IPS-11a (cell line): ENCODE data around the gene DCLK2.

Source experiments
- H3K4me3 ChIP-seq: one replicate; pipeline ENCODE4 v1.5.1; 2013; ENCODE audit warnings: low read depth, low read length, control low read depth

The DCLK2 gene

GRCh38 chr4:150234246-150234645 lies 156.0 kb downstream of the DCLK2 start:
- no peak overlapping the region for H3K4me3 ChIP-seq

- H3K4me3 ChIP-seq, result no peak overlapping the region
These were observed 157.1 kb downstream of the DCLK2 start for GRCh38 chr4:150235317-150235716.

GRCh38 chr4:150235808-150236271 lies 157.6 kb downstream of the DCLK2 start:
- H3K4me3 ChIP-seq, result no peak overlapping the region

DNA sequence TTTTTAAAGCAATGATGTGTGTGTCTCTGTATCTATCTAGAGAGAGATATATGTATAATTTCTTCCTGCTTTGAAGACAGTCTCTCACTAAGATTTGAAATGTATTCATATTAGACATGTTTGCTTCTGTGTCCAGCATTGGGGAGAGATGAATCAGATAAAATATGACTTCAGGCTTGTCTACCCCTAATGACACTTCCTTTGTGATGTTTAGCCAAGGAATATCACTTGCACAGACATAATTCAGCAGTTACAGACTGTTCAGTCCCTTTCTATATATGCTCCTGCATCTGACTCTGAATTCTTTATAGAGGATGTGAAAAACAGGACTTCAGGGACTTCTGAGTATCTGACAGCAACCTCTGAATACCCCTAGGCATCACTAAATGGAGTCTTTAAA lies 158.4 kb downstream of the DCLK2 start:
- H3K4me3 ChIP-seq, result no peak overlapping the region

GRCh38 chr4:150237110-150237872 lies 159.0 kb downstream of the DCLK2 start:
- no peak overlapping the region for H3K4me3 ChIP-seq

- H3K4me3 ChIP-seq, result no peak overlapping the region
These were observed 160.3 kb downstream of the DCLK2 start for GRCh38 chr4:150238591-150238990.

GRCh38 chr4:150240011-150240410 lies 161.8 kb downstream of the DCLK2 start:
- H3K4me3 ChIP-seq, result no peak overlapping the region

DNA sequence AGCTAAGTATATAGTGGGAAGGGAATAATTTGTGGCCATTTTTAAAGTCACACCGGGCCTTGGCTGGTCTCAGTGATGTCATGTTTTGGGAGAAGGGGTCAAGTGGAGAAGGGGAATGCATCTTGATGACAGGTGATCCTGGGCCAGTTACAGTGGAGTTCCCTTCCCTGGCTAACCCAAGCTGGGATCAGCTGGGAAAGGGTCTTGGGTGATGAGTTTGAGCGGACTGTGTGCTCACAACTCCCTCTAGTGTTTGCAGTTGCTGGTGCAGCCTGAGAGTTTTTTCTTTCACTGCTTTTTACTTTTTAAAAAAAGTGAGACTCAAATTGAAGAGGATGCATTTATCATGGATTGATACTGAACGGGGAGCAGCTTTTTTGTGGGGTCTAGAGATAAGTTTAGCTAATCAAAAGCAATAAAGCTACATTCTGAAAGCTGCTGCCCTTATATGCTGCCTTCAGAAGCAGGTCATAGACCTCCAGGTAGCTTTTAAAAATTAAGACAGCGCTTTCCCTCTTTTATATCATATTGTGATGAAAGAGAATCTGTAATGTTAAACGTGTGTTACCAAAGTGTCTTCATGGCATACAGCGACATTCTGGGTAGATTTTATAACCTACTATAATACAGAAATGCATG lies 164.7 kb downstream of the DCLK2 start:
- no peak overlapping the region for H3K4me3 ChIP-seq

DNA sequence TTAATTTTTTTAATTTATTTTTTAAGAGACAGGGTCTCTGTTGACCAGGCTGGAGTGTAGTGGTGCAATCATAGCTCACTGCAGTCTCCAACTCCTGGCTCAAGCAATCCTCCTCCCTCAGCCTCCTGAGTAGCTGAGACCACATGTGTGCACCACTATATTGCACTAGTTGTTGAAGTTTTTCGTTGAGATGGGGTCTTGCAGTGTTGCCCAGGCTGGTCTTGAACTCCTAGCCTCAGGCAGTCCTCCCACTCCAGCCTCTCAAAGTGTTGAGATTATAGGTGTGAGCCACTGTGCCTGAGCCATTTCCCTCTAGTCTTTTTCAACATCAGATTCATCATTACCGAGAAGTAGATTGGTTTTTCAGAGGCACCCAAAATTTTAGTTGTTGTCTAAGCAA lies 165.7 kb downstream of the DCLK2 start:
- no peak overlapping the region for H3K4me3 ChIP-seq

DNA sequence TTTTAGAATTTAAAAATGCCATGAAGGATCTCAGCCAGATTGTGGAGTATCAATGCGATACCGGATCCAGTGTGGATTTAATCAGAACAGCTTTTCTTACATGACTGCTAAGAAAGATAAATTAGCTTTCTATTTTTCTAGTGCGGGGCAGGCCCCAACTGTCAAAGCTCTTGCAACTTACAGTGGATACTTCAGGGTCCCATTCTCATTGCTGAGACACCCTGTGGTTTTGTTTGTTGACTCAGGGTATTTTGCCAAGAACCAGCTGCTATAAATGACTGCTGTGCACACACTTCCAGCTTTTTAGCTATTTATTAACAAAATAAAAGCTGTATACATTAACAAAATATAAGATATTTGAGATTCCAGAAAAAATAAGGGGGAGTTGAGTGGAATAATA lies 166.4 kb downstream of the DCLK2 start:
- H3K4me3 ChIP-seq, result no peak overlapping the region

- H3K4me3 ChIP-seq, result no peak overlapping the region
These were observed 168.9 kb downstream of the DCLK2 start for GRCh38 chr4:150247184-150247583.

- H3K4me3 ChIP-seq, result no peak overlapping the region
These were observed 169.9 kb downstream of the DCLK2 start for GRCh38 chr4:150248181-150248580.

DNA sequence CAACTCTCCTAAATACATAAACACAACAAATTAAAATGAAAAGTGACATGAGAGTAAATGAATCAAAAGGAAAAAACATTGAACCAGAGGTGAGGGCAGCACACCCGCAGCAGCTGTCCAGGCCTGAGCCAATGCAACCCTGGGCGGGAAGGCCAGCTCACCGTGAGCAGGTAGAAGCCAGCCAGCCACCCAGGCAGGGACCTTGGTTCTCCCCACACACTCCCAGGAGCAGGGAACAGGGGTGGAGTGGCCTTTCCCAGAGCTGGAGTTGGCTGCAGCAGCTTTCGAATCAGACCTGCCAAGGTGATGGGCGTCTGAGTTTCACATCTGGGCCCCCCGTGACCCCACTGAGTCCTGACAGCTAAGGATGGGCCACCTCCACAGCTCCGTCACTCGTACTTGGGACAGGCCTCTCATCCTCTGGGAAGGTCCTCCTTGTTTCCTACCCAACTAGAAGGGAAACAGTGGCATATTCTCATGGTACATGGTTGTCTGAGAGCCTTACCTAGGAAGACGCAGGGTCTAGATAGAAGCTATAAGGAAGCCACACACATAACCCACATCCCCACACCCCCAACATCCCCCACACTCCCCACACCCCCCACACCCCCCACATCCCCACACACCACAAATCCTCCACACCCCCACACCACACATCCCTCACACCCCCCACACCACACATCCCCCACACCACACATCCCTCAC lies 172.2 kb downstream of the DCLK2 start:
- H3K4me3 ChIP-seq, result no peak overlapping the region

GRCh38 chr4:150250998-150251651 lies 172.9 kb downstream of the DCLK2 start:
- H3K4me3 ChIP-seq, result no peak overlapping the region

GRCh38 chr4:150251752-150252190 lies 173.5 kb downstream of the DCLK2 start:
- H3K4me3 ChIP-seq, result no peak overlapping the region

GRCh38 chr4:150252306-150252705 lies 174.1 kb downstream of the DCLK2 start:
- no peak overlapping the region for H3K4me3 ChIP-seq

GRCh38 chr4:150252741-150253140 lies 174.5 kb downstream of the DCLK2 start:
- no peak overlapping the region for H3K4me3 ChIP-seq

GRCh38 chr4:150253416-150253815 lies 175.2 kb downstream of the DCLK2 start:
- H3K4me3 ChIP-seq, result no peak overlapping the region

GRCh38 chr4:150253965-150254630 lies 175.9 kb downstream of the DCLK2 start:
- H3K4me3 ChIP-seq, result no peak overlapping the region

- H3K4me3 ChIP-seq, result no peak overlapping the region
These were observed 177.5 kb downstream of the DCLK2 start for GRCh38 chr4:150255610-150256224.
